ENCODE measurements around the gene CNOT10.

GRCh38 chr3:32698506-32698905 is 13.5 kb downstream of the CNOT10 start:
- TF ChIP-seq CTCF (IDR thresholded peaks at IDR 0.05) (no peak), POLR2A (IDR thresholded peaks at IDR 0.05) (no peak)
